Tibial nerve (tissue), 4 donors: ENCODE measurements around the gene CHN2. TPM values are rescaled to one million over a fixed set of nuclear protein-coding genes. Genes with fewer than 3 reads are reported as not detected.
A peak's percentile ranks its signal among the peaks of the same experiment; 100 is the strongest.

Experiments
- DNase-seq, 2 donors: peaks; one replicate each; pipeline ENCODE4 v3.0.0-alpha.2; 2019; ENCODE audit warnings: low spot score in 2 of 2
- H3K27ac ChIP-seq, 4 donors: fragments of 200-600 bp; sonication (generic) in 3 of 4; one replicate each; pipeline ENCODE4 v1.5.1; 2017 to 2019; ENCODE audit warnings: mild to moderate bottlenecking in 1 of 4
- H3K27me3 ChIP-seq, 2 donors: fragments of 200-600 bp; sonication (generic) in 1 of 2; one replicate each; pipeline versions ENCODE4 v1.5.1 to v1.6.0; 2017 to 2019
- H3K36me3 ChIP-seq, 3 donors: fragments of 200-600 bp; sonication (generic); one replicate each; pipeline ENCODE4 v1.5.1; 2018 to 2019
- H3K4me1 ChIP-seq, 4 donors: fragments of 200-600 bp; sonication (generic) in 3 of 4; one replicate each; pipeline ENCODE4 v1.5.1; 2017 to 2019
- H3K4me3 ChIP-seq, 4 donors: fragments of 200-600 bp; sonication (generic) in 3 of 4; one replicate each; pipeline ENCODE4 v1.5.1; 2017 to 2019; ENCODE audit warnings: mild to moderate bottlenecking in 1 of 4, moderate library complexity in 1 of 4
- H3K9me3 ChIP-seq, 4 donors: fragments of 200-600 bp; sonication (generic) in 3 of 4; one replicate each; pipeline ENCODE4 v1.5.1; 2017 to 2019
- CTCF ChIP-seq, 5 experiments: fragments of 200-600 bp in 3 of 5; fragments of 450-650 bp in 2 of 5; sonication (generic) in 3 of 5; IDR thresholded peaks; one replicate each; pipeline ENCODE4 v1.5.1; 2016 to 2019; ENCODE audit warnings: antibody characterized with exemption in 5 of 5, mild to moderate bottlenecking in 3 of 5, moderate library complexity in 2 of 5
- EP300 ChIP-seq, 2 donors: sonication (generic); formaldehyde crosslinking; IDR thresholded peaks; one replicate each; pipeline ENCODE4 v1.6.1; 2017; ENCODE audit warnings: antibody characterized with exemption in 2 of 2, mild to moderate bottlenecking in 1 of 2
- POLR2A ChIP-seq, 2 donors: fragments of 450-650 bp; IDR thresholded peaks; one replicate each; pipeline ENCODE4 v1.6.1; 2017; ENCODE audit warnings: antibody characterized with exemption in 2 of 2, mild to moderate bottlenecking in 2 of 2, moderate library complexity in 2 of 2
- WGBS, 2 donors: methylation state at CpG; one replicate each; pipeline ENCODE4 v1.1.5; 2018; 5-methylcytosine and 5-hydroxymethylcytosine counted together
- total RNA-seq, 4 donors: library from RNA; depleted of rRNA; stranded (reverse); fragments of >200 nt; gene quantifications; one replicate each; pipeline ENCODE4 v1.1.0, GENCODE V29; 2016

The CHN2 gene
- total RNA-seq, 4 donors from 2014 or later: 3.9 to 12.6 (median 7.0) TPM

GRCh38 chr7:29487424-29487823, 292.8 kb downstream of the CHN2 start:
- Histone ChIP-seq H3K9me3 (no peaks in the 10 kb centered on the region), H3K4me1 (peaks cover 0 to 26% (median 3%) of the 10 kb centered on the region in 4 donors), H3K27me3 (no peaks in the 10 kb centered on the region), H3K27ac (no peak overlapping the region), H3K36me3 (no peaks in the 10 kb centered on the region), H3K4me3 (no peak overlapping the region)
- no peak for TF ChIP-seq EP300 (IDR thresholded peaks at IDR 0.05)
- TF ChIP-seq POLR2A (IDR thresholded peaks at IDR 0.05): no peak
- no peak for TF ChIP-seq CTCF (IDR thresholded peaks at IDR 0.05)
- 40 to 53% methylated on average over 2 of the region's 2 CpGs for WGBS, 2 donors
- DNase-seq: no peak

GRCh38 chr7:29488203-29488970, 293.8 kb downstream of the CHN2 start:
- peak overlapping the region in 3 of 4 donors; percentile 12 to 44 (median 35) for H3K27ac ChIP-seq
- TF ChIP-seq CTCF (IDR thresholded peaks at IDR 0.05) (no peak), EP300 (IDR thresholded peaks at IDR 0.05) (no peak), POLR2A (IDR thresholded peaks at IDR 0.05) (no peak)
- H3K27me3 ChIP-seq: no peaks in the 10 kb centered on the region
- no peak for DNase-seq
- H3K4me3 ChIP-seq: no peak overlapping the region
- no peaks in the 10 kb centered on the region for H3K9me3 ChIP-seq
- WGBS, 2 donors: 35 to 42% methylated on average over 8 of the region's 8 CpGs
- no peaks in the 10 kb centered on the region for H3K36me3 ChIP-seq
- peaks cover 0 to 26% (median 3%) of the 10 kb centered on the region in 4 donors for H3K4me1 ChIP-seq

GRCh38 chr7:29488977-29489376, 294.4 kb downstream of the CHN2 start:
- no peak for DNase-seq
- Histone ChIP-seq H3K4me1 (peaks cover 0 to 26% (median 3%) of the 10 kb centered on the region in 4 donors), H3K36me3 (no peaks in the 10 kb centered on the region), H3K9me3 (no peaks in the 10 kb centered on the region), H3K27me3 (no peaks in the 10 kb centered on the region), H3K4me3 (no peak overlapping the region), H3K27ac (peak overlapping the region in 3 of 4 donors; percentile 9 to 35 (median 12))
- WGBS, 2 donors: 20 to 22% methylated on average over 2 of the region's 2 CpGs
- TF ChIP-seq POLR2A (IDR thresholded peaks at IDR 0.05): no peak

- no peaks in the 10 kb centered on the region for H3K27me3 ChIP-seq
- TF ChIP-seq CTCF (IDR thresholded peaks at IDR 0.05): no peak
- no peak for TF ChIP-seq POLR2A (IDR thresholded peaks at IDR 0.05)
- no peak for TF ChIP-seq EP300 (IDR thresholded peaks at IDR 0.05)
- no peaks in the 10 kb centered on the region for H3K9me3 ChIP-seq
- no peak overlapping the region for H3K27ac ChIP-seq
- peaks cover 0 to 26% (median 3%) of the 10 kb centered on the region in 4 donors for H3K4me1 ChIP-seq
- no peaks in the 10 kb centered on the region for H3K36me3 ChIP-seq
- no peak for DNase-seq
- WGBS, 2 donors: 91 to 92% methylated on average over 4 of the region's 4 CpGs
- H3K4me3 ChIP-seq: no peak overlapping the region
Observed at GRCh38 chr7:29490094-29490607, 295.6 kb downstream of the CHN2 start.

GRCh38 chr7:29494350-29494749, 299.8 kb downstream of the CHN2 start:
- DNase-seq: no peak
- Histone ChIP-seq H3K36me3 (no peaks in the 10 kb centered on the region), H3K9me3 (no peaks in the 10 kb centered on the region), H3K27me3 (no peaks in the 10 kb centered on the region), H3K4me3 (no peak overlapping the region), H3K27ac (no peak overlapping the region), H3K4me1 (peaks cover 0 to 5% (median 1%) of the 10 kb centered on the region in 4 donors)
- 55% methylated on average over 1 of the region's 1 CpG for WGBS, 2 donors
- no peak for TF ChIP-seq CTCF (IDR thresholded peaks at IDR 0.05)
- TF ChIP-seq POLR2A (IDR thresholded peaks at IDR 0.05): no peak
- no peak for TF ChIP-seq EP300 (IDR thresholded peaks at IDR 0.05)
